Progenitor cell of endocrine pancreas (in vitro differentiated cells): ENCODE results near the gene SCAPER. TPM values are rescaled to one million over a fixed set of nuclear protein-coding genes. Genes with fewer than 3 reads are reported as not detected.

Experiments
- DNase-seq: peaks from one replicate; pipeline ENCODE4 v3.0.0; 2021; ENCODE audit warnings: low spot score; ENCODE audit not compliant: unreplicated experiment
- H3K27ac Mint-ChIP-seq: 2 replicates; pipeline ENCODE4 v1.8.0; 2021; ENCODE audit warnings: mild to moderate bottlenecking, moderate library complexity, mixed read lengths
- H3K27me3 Mint-ChIP-seq: 2 replicates; pipeline ENCODE4 v1.8.0; 2021; ENCODE audit warnings: mixed read lengths
- H3K36me3 Mint-ChIP-seq: 2 replicates; pipeline ENCODE4 v1.8.0; 2022; ENCODE audit warnings: mixed read lengths; ENCODE audit not compliant: insufficient read depth
- H3K4me1 Mint-ChIP-seq: 2 replicates; pipeline ENCODE4 v1.8.0; 2021; ENCODE audit warnings: low read depth, mixed read lengths
- H3K4me3 Mint-ChIP-seq: 2 replicates; pipeline ENCODE4 v1.8.0; 2021; ENCODE audit warnings: low read depth, mild to moderate bottlenecking, moderate library complexity, mixed read lengths
- H3K9me3 Mint-ChIP-seq: 2 replicates; pipeline ENCODE4 v1.8.0; 2021; ENCODE audit warnings: low read depth, mixed read lengths
- total RNA-seq: library from RNA; stranded (reverse); gene quantifications from 2 replicates; pipeline ENCODE4 v1.2.1, GENCODE V29; 2021
- TF ChIP-seq, protein P1 (sequence below): fragments of 200-600 bp; sonication (generic); IDR thresholded peaks from one replicate; pipeline ENCODE4 v1.5.0; 2021; ENCODE audit warnings: antibody characterized with exemption, mild to moderate bottlenecking; ENCODE audit not compliant: unreplicated experiment

Gene SCAPER
- total RNA-seq, 1 donor from 2014 or later, result 43.1 TPM

DNA sequence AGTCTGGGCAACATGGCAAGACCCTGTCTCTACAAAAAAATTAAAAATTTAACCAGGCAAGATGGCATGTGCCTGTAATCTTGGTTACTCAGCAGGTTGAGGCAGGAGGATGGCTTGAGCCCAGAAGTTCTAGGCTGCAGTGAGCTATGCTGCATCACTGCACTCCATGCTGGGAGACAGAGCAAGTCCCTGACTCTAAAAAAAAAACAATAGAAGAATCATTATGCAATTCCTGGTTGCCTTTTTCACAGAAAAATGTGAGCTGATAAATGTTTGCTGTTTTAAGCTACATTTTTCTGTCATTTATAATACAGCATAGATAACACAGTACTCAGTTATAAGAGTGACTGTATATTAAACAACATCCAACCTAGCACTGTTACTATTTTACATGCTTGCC, 148.8 kb downstream of the SCAPER start:
- Mint-ChIP-seq H3K9me3 (peaks cover 2% of the 10 kb centered on the region), H3K4me1 (no peaks in the 10 kb centered on the region), H3K4me3 (no peak overlapping the region), H3K27ac (no peak overlapping the region), H3K36me3 (peaks cover 19% of the 10 kb centered on the region), H3K27me3 (no peaks in the 10 kb centered on the region)
- TF ChIP-seq, protein P1, sequence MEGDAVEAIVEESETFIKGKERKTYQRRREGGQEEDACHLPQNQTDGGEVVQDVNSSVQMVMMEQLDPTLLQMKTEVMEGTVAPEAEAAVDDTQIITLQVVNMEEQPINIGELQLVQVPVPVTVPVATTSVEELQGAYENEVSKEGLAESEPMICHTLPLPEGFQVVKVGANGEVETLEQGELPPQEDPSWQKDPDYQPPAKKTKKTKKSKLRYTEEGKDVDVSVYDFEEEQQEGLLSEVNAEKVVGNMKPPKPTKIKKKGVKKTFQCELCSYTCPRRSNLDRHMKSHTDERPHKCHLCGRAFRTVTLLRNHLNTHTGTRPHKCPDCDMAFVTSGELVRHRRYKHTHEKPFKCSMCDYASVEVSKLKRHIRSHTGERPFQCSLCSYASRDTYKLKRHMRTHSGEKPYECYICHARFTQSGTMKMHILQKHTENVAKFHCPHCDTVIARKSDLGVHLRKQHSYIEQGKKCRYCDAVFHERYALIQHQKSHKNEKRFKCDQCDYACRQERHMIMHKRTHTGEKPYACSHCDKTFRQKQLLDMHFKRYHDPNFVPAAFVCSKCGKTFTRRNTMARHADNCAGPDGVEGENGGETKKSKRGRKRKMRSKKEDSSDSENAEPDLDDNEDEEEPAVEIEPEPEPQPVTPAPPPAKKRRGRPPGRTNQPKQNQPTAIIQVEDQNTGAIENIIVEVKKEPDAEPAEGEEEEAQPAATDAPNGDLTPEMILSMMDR, result no peak
- DNase-seq, result no peak

DNA sequence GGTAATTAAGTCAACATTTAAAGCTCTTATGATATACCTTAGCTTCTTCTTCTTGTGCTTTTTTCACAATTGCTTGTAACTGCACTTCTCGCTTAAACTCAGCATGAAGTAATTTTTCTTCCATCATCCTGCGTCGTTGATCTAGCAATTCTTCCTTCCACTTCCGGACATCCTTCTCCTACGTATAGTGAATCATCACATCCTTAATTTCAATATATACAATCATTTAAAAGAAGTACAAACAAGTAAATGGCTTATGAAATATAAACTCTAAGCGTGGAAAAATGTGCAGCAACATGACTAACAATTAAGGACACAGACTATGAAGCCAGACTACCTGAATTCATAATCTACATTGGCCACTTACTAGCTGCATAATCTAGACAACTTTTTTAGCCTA, 151.4 kb downstream of the SCAPER start:
- peaks cover 25% of the 10 kb centered on the region for H3K36me3 Mint-ChIP-seq
- H3K27me3 Mint-ChIP-seq, result no peaks in the 10 kb centered on the region
- H3K27ac Mint-ChIP-seq, result no peak overlapping the region
- H3K9me3 Mint-ChIP-seq, result peaks cover 5% of the 10 kb centered on the region
- H3K4me1 Mint-ChIP-seq, result no peaks in the 10 kb centered on the region
- no peak overlapping the region for H3K4me3 Mint-ChIP-seq
- TF ChIP-seq, protein P1, result no peak
- DNase-seq, result no peak

DNA sequence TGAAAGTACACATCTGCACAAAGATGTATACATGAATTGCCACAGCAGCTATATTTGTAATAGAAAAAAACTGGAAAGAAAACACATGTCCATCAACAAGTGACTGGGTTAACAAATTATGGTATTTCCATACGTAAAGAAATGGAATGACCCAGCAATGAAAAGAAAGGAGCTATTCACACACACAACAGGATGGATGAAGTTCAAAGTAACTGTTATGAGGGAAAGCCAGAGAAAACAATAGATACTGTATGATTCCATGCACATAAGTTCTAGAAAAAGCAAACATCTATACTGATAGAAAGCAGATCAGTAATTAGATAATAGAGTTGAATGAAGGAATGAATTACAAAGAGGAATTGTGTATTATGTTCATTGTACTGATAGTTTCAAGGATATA, 152.0 kb downstream of the SCAPER start:
- no peak for DNase-seq
- no peaks in the 10 kb centered on the region for H3K27me3 Mint-ChIP-seq
- H3K4me1 Mint-ChIP-seq, result no peaks in the 10 kb centered on the region
- H3K36me3 Mint-ChIP-seq, result peaks cover 25% of the 10 kb centered on the region
- H3K9me3 Mint-ChIP-seq, result peaks cover 5% of the 10 kb centered on the region
- TF ChIP-seq, protein P1, result no peak
- no peak overlapping the region for H3K27ac Mint-ChIP-seq
- H3K4me3 Mint-ChIP-seq, result no peak overlapping the region

GRCh38 chr15:76752549-76752948, 152.6 kb downstream of the SCAPER start:
- TF ChIP-seq, protein P1, result no peak
- no peak for DNase-seq
- Mint-ChIP-seq H3K4me1 (no peaks in the 10 kb centered on the region), H3K36me3 (peaks cover 26% of the 10 kb centered on the region), H3K27ac (no peak overlapping the region), H3K27me3 (no peaks in the 10 kb centered on the region), H3K4me3 (no peak overlapping the region), H3K9me3 (peaks cover 5% of the 10 kb centered on the region)

GRCh38 chr15:76737573-76737972, 167.6 kb downstream of the SCAPER start:
- DNase-seq, result no peak
- Mint-ChIP-seq H3K4me3 (no peak overlapping the region), H3K36me3 (peaks cover 35% of the 10 kb centered on the region), H3K27me3 (no peaks in the 10 kb centered on the region), H3K27ac (no peak overlapping the region), H3K4me1 (peaks cover 4% of the 10 kb centered on the region), H3K9me3 (peaks cover 14% of the 10 kb centered on the region)
- TF ChIP-seq, protein P1, result no peak
